H1 (cell line): ENCODE data around the gene RFX1. TPM values are rescaled to one million over a fixed set of nuclear protein-coding genes. Genes with fewer than 3 reads are reported as not detected.

Source experiments
- KDM5A ChIP-seq: fragments of 200-600 bp; IDR thresholded peaks from 2 replicates; pipeline ENCODE4 v1.7.1; 2012; ENCODE audit warnings: mild to moderate bottlenecking, low read length, inconsistent platforms, mixed read lengths
- SUZ12 ChIP-seq: fragments of 200-600 bp; sonication (generic); IDR thresholded peaks from 2 replicates; pipeline ENCODE4 v1.6.1; 2012; ENCODE audit warnings: mild to moderate bottlenecking, inconsistent platforms, low read length, moderate library complexity, mixed read lengths
- TAF7 ChIP-seq: optimal IDR thresholded peaks from 2 replicates; pipeline ENCODE3; 2011; ENCODE audit warnings: low read depth, mild to moderate bottlenecking, inconsistent platforms, low read length, moderate library complexity, borderline replicate concordance
- YY1 ChIP-seq: IDR thresholded peaks from 2 replicates; pipeline ENCODE4 v1.6.1; 2011; ENCODE audit warnings: low read depth, mild to moderate bottlenecking, low read length
- polyA plus RNA-seq, 7 experiments: library from polyadenylated mRNA; depleted of rRNA in 3 of 7; stranded (reverse) in 5 of 7; unstranded in 2 of 7; fragments of >200 nt in 5 of 7; fragments of 200-250 nt in 2 of 7; gene quantifications; 1 replicate in 5 of 7; 2 replicates in 1 of 7; 4 replicates in 1 of 7; pipeline versions ENCODE4 v1.2.1 to v1.2.3, GENCODE V29; 2011 to 2013; ENCODE audit warnings: missing spikeins in 2 of 7, mixed read lengths in 2 of 7
- total RNA-seq: library from RNA; stranded (reverse); fragmentation: NEBNext Ultra II Directional; extraction: Animal tissue kit (Norgen Biotek cat#: 25700); gene quantifications from 2 replicates; pipeline ENCODE4 v1.2.1, GENCODE V29; 2021

RFX1 gene
- total and polyA plus RNA-seq, 2 of the 8 experiments (the other 6 are each of a cell fraction or from before 2014, with no cell fraction given), result 4.9 to 17.0 TPM

GRCh38 chr19:13981467-13981866 lies 24.7 kb downstream of the RFX1 start (continued):
- TF ChIP-seq YY1 (no peak), TAF7 (no peak), KDM5A (no peak), SUZ12 (no peak)
